Neural crest cell (in vitro differentiated cells): ENCODE measurements around the gene AGBL5. TPM values are rescaled to one million over a fixed set of nuclear protein-coding genes. Genes with fewer than 3 reads are reported as not detected.

Experiments
- DNase-seq: peaks from one replicate; pipeline ENCODE4 v3.0.0; 2021; ENCODE audit warnings: low read depth, mixed read lengths, low spot score
- H3K27ac Mint-ChIP-seq: one replicate; pipeline ENCODE4 v1.8.0; 2021; ENCODE audit warnings: mild to moderate bottlenecking, mixed read lengths; ENCODE audit not compliant: unreplicated experiment
- H3K27me3 Mint-ChIP-seq: 2 replicates; pipeline ENCODE4 v1.8.0; 2021; ENCODE audit warnings: low read depth, mild to moderate bottlenecking, mixed read lengths
- H3K36me3 Mint-ChIP-seq: 2 replicates; pipeline ENCODE4 v1.8.0; 2021; ENCODE audit warnings: low read depth, mild to moderate bottlenecking, mixed read lengths
- H3K4me1 Mint-ChIP-seq: 2 replicates; pipeline ENCODE4 v1.8.0; 2021; ENCODE audit warnings: mixed read lengths
- H3K4me3 Mint-ChIP-seq: one replicate; pipeline ENCODE4 v1.8.0; 2021; ENCODE audit warnings: mild to moderate bottlenecking, mixed read lengths
- H3K9me3 Mint-ChIP-seq: 2 replicates; pipeline ENCODE4 v1.8.0; 2021; ENCODE audit warnings: mixed read lengths
- CTCF ChIP-seq: fragments of 200-600 bp; sonication (generic); conservative IDR thresholded peaks from 2 replicates; pipeline ENCODE4 v1.5.0; 2021; ENCODE audit warnings: antibody characterized with exemption, mild to moderate bottlenecking
- total RNA-seq: library from RNA; stranded (reverse); gene quantifications from 2 replicates; pipeline ENCODE4 v1.2.1, GENCODE V29; 2021

Gene AGBL5
- total RNA-seq, 1 donor from 2014 or later, result 67.2 TPM

DNA sequence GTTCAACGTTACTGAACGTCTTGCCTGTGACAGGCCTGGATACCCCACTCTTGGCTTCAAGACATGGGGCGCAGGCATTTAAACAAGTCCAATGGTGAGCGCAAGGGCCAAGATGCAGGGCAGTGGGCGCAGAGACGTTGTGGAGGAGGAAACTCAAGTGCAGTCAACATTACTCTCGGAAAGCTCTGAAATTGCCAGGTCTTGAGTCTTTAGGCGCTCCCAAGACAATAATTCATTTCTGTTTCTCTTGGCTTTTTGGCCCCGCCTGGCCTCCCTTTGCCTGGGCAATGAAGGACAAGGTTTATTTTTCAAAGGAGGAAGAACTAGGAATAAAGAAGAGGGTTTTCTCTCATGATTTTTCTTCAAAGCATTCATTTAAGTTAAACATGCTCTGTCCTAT, 32.0 kb upstream of the AGBL5 start:
- Mint-ChIP-seq H3K36me3 (peaks cover 3% of the 10 kb centered on the region), H3K27ac (no peak overlapping the region), H3K9me3 (no peaks in the 10 kb centered on the region), H3K4me3 (no peak overlapping the region), H3K4me1 (peaks cover 31% of the 10 kb centered on the region), H3K27me3 (no peaks in the 10 kb centered on the region)
- no peak for DNase-seq
- no peak for TF ChIP-seq CTCF

DNA sequence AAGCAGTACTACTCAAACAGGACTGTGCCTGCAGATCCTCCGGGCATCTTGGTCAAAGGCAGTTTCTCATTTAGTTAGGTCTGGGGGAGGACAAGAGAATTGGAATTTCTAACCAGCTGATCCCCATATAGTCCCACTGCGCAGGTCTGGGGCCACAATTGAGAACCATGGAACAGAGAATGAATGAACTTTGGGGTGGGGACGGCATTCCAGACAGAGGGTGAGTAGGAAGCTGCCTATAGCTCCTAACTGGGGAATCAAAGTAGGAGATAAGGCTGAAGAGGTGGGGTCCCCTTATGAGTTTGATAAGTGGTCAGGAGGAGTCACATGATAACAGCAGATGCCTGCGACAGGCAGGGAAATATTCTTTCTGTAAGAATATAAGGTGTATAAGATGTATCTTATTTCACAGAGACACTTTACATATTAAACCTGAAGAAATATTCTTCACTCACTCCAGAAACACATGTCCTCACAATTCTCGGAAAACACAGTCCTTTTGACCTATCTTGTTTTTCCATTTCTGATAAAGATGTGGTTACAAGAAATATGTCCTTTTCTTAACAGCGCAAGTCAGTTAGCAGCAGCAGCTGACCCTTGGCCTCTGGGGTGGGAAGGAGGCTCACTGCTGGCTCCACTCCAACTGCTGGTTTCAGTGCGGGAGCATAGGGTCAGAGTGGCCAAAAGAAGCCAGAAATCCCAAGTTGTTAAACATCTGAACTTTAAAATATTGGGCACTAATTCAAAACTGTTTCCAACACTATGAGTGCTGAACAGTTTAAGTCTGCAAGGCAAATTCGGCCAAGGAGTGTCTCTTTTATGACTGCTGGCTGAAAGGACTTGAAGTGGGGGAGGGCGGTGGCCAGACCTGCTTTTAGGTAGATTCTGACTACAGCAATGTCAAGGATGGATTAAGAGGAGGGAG, 31.3 kb upstream of the AGBL5 start:
- no peak for TF ChIP-seq CTCF
- Mint-ChIP-seq H3K4me1 (peaks cover 31% of the 10 kb centered on the region), H3K4me3 (no peak overlapping the region), H3K27me3 (no peaks in the 10 kb centered on the region), H3K9me3 (no peaks in the 10 kb centered on the region), H3K36me3 (peaks cover under 1% of the 10 kb centered on the region), H3K27ac (peak overlapping the region; percentile 15)
- DNase-seq, result no peak

DNA sequence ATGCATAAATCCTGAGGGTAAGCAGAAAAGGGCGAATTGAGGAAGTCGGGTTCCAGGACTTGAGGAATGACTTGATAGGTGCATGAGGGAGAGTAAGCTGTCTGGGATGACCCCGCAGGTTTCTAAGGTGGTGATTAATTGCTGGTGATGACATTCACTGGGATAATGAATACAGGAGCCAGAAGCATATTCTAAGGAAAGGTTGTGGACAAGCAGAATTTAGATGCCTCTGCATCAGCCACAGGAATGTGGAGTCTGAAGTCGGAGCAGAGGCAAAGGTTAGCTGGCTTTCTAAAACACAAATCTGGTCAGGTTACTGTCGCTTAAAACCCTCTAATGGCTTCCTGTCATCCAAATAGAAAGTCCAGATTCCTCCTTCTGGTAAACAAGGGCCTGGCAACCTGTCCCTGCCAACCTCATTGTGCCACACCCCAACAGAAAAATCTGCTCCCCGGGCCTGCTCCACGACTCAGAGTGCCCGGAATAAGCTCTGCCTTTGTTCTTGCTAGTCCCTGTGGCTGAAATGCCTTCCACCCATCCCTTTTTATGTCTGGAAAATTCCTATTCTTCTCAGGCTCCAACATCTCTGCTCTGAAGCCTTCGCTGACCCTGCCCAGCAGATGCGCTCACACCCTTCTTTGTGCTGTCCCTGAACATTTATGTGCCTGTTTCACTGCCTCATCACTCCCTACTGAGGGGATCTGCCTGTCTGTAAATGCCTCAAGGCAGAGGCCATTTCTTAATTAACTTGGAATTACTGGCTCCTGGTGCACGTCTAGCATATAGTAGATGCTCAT, 30.0 kb upstream of the AGBL5 start:
- H3K4me3 Mint-ChIP-seq, result no peak overlapping the region
- no peaks in the 10 kb centered on the region for H3K9me3 Mint-ChIP-seq
- H3K36me3 Mint-ChIP-seq, result no peaks in the 10 kb centered on the region
- DNase-seq, result no peak
- no peak for TF ChIP-seq CTCF
- H3K27ac Mint-ChIP-seq, result peak overlapping the region; percentile 83
- peaks cover 25% of the 10 kb centered on the region for H3K4me1 Mint-ChIP-seq
- no peaks in the 10 kb centered on the region for H3K27me3 Mint-ChIP-seq

GRCh38 chr2:27023740-27024139, 27.7 kb upstream of the AGBL5 start:
- H3K27ac Mint-ChIP-seq, result no peak overlapping the region
- no peaks in the 10 kb centered on the region for H3K27me3 Mint-ChIP-seq
- peaks cover 5% of the 10 kb centered on the region for H3K36me3 Mint-ChIP-seq
- no peak for DNase-seq
- no peak overlapping the region for H3K4me3 Mint-ChIP-seq
- no peaks in the 10 kb centered on the region for H3K9me3 Mint-ChIP-seq
- no peak for TF ChIP-seq CTCF
- peaks cover 25% of the 10 kb centered on the region for H3K4me1 Mint-ChIP-seq

DNA sequence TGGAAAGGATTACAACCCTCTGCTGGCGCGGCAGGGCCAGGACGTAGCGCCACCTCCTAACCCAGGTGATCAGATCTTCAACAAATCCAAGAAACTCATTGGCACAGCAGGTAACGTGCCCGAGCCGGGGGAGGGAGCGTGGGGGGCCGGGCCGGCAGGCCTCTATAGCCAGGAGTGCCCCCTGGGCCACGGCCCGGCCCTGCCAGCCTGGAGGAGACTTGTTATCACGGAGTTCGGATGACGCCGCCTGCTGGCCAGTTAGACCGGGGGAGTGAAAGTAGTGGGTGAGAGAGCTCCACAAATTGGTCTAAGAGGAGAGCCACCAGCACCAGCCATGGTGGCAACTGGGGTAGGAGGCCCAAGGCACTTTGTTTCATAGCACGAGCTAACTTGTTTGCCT, 27.3 kb upstream of the AGBL5 start:
- TF ChIP-seq CTCF, result peak; percentile 18
- Mint-ChIP-seq H3K4me1 (peaks cover 25% of the 10 kb centered on the region), H3K36me3 (peaks cover 5% of the 10 kb centered on the region), H3K9me3 (no peaks in the 10 kb centered on the region), H3K27me3 (no peaks in the 10 kb centered on the region), H3K4me3 (no peak overlapping the region), H3K27ac (no peak overlapping the region)
- DNase-seq, result no peak
